Endothelial cell of hepatic sinusoid (primary cell): Measurements from ENCODE around the gene TPCN2.
"Not testable (repeated sequence)": the region's sequence is repeated elsewhere in the genome, so short reads cannot be mapped to it uniquely, and the experiment has no call there.

ENCODE experiments used
- in situ Hi-C: cut with HindIII; loops from 2 replicates; pipeline ENCODE4 v1.10.0; 2017; ENCODE audit warnings: low sequenced_read_pairs

Gene TPCN2

DNA sequence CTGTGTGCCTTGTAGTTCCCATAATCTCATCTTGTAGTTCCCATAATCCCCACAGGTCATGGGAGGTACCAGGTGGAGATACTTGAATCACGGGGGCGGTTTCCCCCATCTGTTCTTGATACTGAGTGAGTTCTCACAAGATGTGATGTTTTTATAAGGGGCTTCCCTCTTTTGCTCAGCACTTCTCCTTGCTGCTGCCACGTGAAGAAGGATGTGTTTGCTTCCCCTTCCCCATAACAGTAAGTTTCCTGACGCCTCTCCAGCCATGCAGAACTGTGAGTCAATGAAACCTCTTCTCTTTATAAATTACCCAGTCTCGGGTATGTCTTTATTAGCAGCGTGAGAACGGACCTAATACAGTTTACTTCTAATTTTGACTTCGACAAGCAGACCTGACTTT is 93.0 kb downstream of the TPCN2 start:
- in situ Hi-C loops, result no loop called here

DNA sequence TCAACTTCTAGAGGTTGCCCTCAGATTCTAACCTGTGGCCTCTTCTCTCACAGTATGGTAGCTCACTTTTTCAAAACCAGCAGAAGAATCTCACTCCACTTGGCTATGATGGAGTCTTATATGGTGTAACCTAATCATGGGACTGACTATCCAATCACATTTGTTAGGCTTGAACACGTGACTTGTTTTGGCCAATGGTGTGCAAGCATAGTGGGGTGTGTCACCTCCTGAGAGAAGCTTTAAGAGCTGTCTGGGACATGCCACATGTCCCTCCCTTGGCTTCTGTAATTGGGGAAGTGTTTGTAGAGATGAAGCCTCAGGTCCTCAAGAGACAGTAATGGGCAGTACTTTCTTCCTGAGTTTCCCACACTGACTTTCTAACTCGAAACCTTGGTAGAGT is 94.2 kb downstream of the TPCN2 start:
- in situ Hi-C loops, result no loop called here

DNA sequence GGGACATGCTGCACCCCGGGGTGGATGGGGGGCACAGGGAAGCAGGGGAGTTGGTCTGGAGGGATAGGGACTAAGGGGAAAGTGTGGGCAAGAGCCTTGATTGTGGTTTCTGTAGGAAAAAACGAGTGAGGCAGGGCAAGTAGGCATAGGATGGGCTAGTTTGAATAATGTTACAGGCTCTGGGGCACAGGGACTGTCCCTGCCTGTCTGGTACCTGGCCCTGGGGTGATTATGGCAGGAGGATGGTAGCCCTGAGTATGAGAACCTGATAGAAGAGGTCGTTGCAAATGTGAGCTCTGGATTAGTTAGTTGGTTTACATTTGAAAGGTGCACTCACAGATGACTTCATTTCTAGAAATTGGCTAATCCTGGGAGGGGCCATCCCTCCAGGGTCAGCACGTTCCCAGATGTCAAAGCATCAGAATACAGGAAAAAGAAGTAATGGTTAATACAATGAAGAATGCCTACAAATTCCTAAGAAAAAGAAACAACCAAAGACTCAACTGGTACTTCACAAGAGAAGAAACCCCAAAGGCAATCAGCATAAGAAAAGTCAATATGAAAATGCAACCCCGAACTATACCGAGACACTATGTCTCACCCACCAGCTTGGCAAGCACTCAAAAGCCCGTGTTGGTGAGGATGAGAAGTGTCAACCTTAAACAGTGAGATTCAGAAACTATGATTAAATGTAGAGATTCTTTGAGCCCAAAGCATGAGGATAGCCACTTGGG is 95.8 kb downstream of the TPCN2 start:
- in situ Hi-C loops, result no loop called here

DNA sequence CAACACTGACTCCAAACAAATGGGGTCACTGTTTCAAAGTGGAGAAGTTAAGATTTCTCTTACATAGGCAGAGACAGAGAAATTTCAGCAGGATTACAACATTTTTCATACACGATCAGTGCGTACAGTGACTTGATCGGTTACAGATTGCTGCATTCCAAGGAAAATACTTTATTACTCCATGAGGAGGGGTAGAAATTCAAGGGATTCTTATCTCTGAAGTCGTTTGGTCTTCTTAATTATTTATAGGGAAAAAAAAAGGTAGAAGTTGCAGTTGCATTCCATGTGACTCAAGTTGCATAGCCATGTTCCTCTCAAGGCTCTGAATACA is 96.3 kb downstream of the TPCN2 start:
- in situ Hi-C loops, result no loop called here

DNA sequence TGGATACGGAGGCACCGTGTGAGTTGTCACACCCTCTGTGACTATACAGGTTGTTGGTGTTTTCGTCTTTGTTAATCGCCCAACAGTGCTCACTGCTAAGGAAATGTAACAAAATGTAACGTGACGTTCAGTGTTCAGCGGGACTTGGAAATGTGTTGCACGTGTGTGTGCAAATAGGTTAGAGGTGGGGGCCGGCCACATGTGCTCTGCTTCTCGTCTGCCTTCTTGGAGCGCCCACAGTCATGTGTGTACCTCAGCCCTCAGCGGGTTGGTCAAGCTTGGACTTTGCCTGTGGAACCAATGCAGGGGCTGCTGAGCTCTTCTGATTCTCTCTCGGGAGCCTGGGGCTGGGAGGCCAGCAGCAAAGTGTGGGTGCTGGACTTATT is 99.6 kb downstream of the TPCN2 start:
- in situ Hi-C loops, result no loop called here

DNA sequence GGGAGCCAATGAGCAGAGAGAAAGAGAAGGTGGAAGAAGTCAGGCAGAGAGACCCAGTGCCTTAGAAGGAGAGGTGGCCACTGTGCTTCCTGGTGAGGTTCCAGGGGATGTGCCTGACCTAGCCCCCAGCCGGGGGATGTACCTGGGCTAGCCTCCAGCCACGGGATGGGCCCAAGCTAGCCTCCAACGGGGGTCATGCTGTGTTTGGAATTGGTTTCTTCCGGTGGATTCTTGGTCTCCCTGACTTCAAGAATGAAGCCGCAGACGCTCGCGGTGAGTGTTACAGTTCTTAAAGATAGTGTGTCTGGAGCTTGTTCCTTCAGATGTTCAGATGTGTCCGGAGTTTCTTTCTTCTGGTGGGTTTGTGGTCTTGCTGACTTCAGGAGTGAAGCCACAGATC is 100.1 kb downstream of the TPCN2 start:
- in situ Hi-C loops, result no loop called here

DNA sequence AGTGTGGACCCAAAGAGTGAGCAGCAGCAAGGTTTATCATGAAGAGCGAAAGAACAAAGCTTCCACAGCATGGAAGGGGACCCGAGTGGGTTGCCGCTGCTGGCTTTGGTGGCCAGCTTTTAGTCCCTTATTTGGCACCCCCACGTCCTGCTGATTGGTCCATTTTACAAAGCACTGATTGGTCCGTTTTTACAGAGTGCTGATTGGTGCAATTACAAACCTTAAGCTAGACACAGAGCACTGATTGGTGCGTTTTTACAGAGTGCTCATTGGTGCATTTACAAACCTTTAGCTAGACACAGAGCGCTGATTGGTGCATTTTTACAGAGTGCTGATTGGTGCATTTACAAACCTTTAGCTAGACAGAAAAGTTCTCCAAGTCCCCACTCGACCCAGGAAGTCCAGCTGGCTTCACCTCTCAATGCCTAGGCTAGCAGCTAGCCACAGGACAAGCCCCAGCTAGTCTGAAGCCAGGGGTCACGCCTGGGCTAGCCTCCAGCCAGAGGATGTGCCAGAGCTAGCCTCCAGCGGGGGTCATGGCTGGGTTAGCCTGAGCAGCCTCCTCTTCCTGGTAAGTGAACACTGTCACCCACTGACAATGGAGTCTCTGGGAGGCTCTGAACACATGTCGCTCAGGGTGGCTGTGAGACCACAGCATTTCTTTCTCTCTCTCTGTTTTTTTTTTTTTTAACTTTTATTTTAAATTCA is 100.8 kb downstream of the TPCN2 start:
- in situ Hi-C loops, result not testable (repeated sequence)

DNA sequence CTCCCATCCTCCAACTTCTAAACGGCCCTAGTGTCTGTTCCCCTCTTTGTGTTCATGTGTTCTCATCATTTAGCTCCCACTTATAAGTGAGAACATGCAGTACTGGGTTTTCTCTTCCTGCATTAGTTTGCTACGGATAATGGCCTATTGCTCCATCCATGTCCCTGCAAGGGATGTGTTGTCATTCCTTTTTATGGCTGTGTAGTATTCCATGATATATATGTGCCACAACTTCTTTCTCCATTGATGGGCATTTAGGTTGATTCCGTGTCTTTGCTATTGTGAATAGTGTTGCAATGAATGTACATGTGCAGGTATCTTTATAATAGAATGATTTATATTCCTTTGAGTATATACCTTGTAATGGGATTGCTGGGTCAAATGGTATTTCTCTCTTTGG is 101.4 kb downstream of the TPCN2 start:
- in situ Hi-C loops, result no loop called here

DNA sequence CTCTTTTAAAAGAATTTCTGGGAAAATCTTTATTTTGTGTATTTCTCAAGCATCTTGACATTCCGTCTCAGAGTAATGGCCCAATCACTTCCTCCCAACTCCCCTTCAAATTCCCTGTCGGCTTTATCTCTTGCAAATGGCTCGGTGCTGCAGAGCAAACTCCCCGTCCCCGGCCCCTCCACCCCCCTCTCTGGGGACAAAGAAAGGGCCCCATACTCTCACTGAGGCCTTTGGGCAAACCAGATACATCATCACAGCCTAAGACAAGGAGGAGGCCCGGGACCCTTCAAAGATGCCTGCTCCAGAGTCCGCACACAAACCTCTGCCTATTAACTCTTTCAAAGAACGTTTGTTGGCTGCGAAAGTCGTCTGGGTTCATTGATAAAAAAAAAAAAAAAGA is 103.1 kb downstream of the TPCN2 start:
- in situ Hi-C loops, result no loop called here

DNA sequence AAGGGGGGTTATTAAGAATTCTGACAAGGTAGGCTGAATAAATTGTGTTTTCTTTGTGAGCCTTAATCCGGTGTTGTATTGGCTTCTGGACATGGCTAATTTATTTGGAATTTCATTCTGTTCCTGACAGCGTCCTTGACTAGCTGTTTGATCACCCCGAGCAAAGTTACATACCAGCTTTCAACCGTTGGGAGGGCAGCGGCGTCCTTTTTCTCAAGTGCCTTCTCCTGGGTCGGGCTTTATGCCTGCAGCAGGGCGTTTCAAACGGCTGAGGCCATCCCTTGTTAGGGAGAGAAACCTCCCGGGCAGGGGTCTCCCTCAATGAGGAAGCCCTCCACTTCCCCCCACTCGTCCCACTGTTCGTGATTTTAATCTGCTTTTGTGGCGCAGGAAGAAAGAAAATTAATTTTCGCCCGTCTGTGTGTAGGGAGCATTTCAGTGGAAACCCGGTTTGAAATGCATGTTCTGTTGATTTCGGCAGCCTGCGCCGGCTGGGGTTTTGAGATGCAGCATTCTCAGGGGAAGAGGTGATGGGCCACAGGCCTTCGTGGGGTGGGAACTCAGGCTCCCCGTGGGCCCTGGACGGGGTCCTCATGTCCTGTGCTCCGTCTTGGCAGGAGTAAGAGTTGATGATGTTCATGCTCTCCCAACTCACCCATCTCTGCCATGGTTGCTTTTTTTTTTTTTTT is 104.1 kb downstream of the TPCN2 start:
- in situ Hi-C loops, result no loop called here

DNA sequence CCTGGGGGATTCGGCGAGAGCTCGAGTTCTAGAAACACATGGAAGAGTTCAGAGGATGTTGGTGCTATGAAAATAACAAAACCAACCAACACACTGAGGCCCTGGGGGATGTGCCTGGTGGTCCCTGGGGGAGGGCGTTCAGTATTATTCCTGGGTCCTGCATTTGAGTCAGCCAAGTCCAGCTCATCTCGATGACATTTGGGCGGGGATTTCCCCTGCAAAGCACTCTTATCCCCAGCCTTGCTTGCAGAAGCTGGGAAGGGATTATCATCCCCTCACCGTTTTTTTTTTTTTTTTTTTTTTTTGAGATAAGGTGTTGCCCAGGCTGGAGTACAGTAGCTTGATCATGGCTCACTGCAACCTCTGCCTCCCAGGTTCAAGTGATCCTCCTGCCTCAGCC is 104.9 kb downstream of the TPCN2 start:
- in situ Hi-C loops, result no loop called here

DNA sequence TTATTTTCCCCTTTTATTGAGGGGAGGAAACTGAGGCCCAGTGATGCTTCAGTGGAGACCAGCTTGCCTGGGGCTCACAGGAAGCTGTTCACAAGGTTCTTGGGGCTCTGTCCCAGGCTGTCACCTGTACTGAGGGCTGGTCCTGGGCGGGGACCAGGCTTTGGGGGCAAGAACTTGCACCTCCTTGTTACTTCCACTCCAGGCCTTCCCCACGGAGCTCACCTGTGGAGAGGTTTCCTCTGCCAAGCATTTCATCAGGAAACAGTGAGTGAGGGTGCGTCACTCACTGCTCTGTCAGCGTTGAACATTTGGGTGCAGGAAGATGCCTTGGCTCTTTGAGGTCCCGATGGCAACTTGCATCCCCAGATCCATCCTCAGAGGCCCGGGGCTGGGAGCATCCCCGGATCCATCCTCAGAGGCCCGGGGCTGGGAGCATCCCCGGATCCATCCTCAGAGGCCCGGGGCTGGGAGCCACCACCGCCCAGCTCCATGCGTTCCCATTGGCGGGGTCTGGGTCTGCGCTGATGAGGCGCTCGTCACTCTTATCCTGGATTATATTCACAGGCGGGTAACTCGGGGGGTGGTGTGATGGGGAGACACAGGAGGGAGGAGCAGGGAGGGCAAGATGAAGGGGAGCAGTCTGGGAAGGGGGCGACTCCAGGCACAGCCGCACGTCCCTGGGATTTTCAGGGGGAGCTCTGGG is 105.6 kb downstream of the TPCN2 start:
- in situ Hi-C loops, result no loop called here

DNA sequence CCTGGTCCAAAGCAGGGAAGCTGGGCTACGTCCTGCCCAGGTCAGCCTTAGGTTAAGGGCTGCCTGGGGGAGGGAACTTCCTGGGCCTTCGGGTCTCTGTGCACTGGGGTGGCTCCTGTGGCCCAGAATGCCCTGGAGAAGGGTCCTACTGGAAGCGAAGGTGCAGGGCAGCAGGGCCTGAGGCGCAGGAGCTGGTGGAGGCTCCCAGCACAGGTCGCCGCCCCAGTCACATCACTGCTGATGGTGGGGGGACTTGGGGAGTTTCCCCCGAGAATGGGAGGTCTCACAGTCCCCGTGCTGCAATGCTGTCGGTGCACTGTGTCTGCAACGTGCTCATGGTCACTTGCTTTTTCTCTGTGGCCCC is 106.2 kb downstream of the TPCN2 start:
- in situ Hi-C loops, result no loop called here

DNA sequence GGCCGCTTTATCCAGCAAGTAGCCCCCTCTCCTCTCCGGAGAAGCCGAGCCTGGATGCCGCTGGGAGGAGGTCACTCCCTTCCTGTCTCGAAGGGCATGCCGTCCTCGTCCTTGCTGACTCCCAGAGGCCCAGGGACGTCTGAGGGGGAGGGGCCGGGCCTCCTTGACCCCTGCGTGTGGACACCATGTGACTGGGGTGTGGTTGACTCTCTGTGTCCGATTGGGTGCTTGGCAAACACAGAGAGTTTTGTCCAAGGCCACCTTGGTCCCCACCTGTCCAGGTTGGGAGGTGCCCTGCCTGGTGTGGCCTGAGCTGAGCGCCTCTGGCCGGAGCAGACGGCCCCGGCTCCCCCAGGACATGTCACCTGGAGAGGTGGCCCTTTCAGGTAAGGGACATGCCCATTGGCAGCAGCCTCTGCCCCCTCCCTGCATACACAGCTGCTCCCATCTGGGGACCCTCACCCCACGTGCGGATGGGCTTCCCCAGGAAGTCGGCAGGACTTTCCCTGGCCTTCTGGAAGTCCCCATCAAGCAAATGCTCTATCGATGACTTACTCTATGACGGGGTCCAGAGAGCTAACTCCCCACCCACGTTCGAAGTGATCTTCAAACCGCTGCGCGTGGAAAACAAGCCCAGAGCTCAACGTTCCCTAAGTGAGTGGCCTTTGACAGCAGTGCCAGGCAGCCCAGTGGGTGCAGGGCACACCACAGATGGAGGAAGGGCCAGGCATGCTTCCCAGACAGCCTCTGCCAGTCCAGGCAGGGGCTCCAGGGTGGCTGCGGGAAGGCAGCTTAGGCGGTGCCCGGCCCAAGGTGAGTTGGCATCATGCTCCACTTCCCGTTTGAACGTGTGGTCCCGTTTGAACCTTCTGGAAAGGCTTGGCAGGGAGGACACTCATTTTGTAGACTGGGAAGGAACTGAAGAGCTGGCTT is 106.8 kb downstream of the TPCN2 start, which contains the start of gene SMIM38:
TSS of gene SMIM38 (plus strand) at position 634 of the 933 bp plus-strand sequence. CDS start 1,912 bp downstream, outside the sequence.
- in situ Hi-C loops, result no loop called here

DNA sequence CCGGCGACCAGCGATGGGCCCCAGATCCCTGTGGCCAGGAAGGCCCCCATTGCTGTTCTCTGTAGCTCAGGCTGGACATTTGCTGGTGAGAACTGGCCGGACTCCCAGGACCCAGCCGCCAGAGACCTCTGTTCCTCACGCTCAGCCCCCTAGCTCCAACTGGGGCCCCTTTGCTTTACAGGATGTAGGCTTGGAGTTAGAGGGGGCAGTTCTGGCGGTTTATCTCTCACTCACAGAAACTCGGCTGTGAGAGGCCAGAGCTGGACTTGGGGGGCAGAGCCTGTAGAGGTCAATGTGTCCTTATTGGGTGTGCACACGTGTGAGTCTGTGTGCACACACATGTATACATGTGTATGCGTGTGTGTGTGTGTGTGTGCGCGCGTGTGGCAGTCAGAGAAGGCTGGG is 107.5 kb downstream of the TPCN2 start:
- in situ Hi-C loops, result no loop called here

DNA sequence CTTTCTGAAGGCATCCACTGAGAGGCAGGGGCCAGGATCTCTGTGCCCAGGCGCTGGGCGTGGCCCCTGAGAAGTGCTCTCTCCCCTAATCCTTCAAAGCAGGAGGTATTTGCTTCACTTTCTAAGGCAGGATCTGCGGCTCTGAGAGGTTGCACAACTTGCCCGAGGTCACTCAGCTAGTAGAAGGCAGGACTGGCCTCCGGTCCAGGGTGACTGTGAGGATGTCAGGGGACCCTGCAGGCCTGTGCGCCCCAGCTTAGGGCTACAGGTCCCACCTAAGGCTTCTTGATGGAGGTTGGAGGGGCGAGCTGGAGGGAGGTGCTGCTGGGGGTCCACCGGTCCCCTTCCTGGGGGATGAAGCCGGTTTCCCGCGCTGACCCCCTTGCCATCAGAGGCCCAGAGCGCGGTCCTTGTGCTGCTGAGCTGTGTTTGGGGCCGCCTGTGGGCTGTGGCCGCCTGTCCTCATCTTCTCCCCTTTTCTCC is 108.0 kb downstream of the TPCN2 start:
- in situ Hi-C loops, result no loop called here

DNA sequence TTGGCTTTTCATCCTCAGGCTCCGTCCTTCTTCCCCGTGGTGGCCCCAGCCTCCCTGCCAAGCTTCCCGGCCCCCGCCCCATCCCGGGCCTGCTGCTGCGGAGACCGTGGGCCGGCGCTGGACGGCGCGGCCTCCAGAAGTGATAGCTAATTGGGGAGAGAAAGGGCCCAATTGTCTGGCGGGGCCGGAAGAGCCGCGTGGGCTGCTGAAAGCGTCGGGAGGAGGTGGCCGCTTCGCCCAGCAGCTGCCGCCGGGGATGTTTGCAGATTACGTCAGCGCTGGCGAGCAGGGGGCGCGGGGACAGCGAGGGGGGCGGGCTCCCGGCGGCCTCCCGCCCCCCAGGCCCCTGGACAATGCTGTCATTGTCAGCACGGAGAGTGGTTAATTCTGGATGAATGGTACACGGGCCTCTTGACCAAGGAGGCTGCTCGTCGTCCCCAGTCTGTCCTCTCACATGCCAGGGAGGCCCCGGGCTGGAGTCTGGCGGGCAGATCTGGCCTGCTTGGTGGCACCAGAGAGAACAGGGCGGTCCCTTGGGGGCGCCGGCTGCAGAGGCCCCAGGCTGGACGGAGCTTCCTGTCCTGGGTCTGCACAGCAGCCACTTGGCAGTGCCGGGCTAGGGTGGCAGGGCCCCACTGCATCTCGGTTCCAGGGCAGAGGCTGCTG is 108.6 kb downstream of the TPCN2 start:
- in situ Hi-C loops, result no loop called here

DNA sequence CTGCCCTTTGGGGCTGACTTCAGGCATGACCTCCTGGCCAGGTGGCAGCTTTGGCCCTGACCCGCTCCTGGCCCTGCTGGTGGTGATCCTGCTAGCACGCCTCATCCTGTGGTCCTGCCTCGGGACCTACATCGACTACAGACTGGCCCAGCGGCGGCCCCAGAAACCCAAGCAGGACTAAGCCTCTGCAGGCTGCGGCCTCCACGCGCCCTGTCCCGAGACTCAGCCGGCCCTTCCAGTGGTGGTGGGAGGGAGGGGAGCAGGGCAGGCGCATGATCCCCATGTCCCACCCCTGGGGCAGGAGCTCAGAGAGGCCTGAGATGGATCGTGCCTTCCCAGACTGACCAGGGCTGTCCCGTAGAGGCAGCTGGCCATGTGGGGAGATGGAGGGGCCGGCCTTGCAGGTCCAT is 109.1 kb downstream of the TPCN2 start:
- in situ Hi-C loops, result no loop called here

DNA sequence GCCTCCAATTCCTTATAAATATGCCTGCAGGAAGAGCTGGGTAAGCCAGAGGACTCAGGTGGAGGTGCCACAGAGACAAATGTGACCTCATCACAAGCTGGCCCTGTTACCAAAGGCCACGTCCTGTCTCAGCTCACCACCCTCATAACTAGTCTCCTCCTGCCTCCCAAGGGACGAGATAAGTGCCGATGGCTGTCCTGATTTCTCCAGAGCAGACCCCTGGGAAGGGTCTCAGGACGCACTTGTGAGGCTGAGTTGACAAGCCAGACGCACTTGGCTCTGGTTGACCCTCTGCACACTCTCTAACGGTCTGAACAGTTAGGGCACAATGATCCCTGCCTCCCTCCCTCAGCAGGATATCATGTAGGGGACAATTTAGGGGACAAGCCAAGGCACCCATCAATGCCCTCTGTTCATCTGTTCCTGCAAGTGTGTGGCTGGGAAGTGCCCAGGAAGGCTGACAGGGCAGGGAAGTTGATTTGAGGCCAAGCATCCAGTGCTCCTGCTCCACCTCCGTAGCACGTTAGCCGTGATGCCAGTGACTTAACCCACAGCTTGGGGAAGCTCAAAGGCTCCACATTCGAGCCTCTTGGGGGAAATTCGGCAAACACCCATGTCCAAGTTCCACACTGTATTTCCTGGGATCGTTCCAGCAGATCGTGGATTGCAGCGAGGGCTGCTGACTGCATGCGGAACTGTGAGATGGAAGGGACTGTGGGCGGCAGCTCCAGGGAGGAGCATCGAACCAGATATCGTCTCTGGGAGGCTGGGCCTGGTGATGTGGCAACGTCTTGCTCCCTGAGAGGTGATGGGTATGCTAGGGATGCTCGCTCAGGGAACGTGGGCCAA is 109.8 kb downstream of the TPCN2 start:
- in situ Hi-C loops, result no loop called here
